Body of pancreas (tissue), 4 donors: ENCODE data around the gene OTULINL. TPM values are rescaled to one million over a fixed set of nuclear protein-coding genes. Genes with fewer than 3 reads are reported as not detected.

ENCODE experiments used
- ATAC-seq: fragments of 150-250 bp; one replicate; pipeline ENCODE4 v1.9.1; 2016
- DNase-seq, 4 donors: peaks; one replicate each; pipeline ENCODE4 v3.0.0-alpha.2; 2019
- H3K27ac ChIP-seq, 4 donors: fragments of 200-600 bp; sonication (generic); 1 replicate in 3 of 4; 2 replicates in 1 of 4; pipeline versions ENCODE4 v1.5.1 to v1.6.1; 2016 to 2019; ENCODE audit warnings: mild to moderate bottlenecking in 1 of 4, mixed read lengths in 1 of 4, moderate library complexity in 1 of 4
- H3K27me3 ChIP-seq, 2 donors: fragments of 200-600 bp; sonication (generic); one replicate each; pipeline ENCODE4 v1.6.0; 2016; ENCODE audit warnings: mild to moderate bottlenecking in 1 of 2
- H3K36me3 ChIP-seq, 2 donors: fragments of 200-600 bp; sonication (generic); replicated peaks in 1 of 2; 2 replicates each; pipeline ENCODE4 v1.5.1; 2016; ENCODE audit warnings: low read depth in 2 of 2; ENCODE audit not compliant: insufficient read depth in 1 of 2
- H3K4me1 ChIP-seq: fragments of 200-600 bp; sonication (generic); one replicate; pipeline ENCODE4 v1.6.0; 2016
- H3K4me3 ChIP-seq, 2 donors: fragments of 200-600 bp; sonication (generic); 1 replicate in 1 of 2; 2 replicates in 1 of 2; pipeline ENCODE4 v1.5.1; 2016 to 2019
- H3K9me3 ChIP-seq, 3 donors: fragments of 200-600 bp; sonication (generic); 1 replicate in 2 of 3; 2 replicates in 1 of 3; pipeline ENCODE4 v1.5.1; 2016
- POLR2A ChIP-seq, 3 donors: fragments of 450-650 bp; IDR thresholded peaks; one replicate each; pipeline ENCODE4 v1.6.1; 2016; ENCODE audit warnings: antibody characterized with exemption in 3 of 3, mild to moderate bottlenecking in 2 of 3
- WGBS, 2 donors: methylation state at CpG; one replicate each; pipeline ENCODE4 v1.1.5; 2017; 5-methylcytosine and 5-hydroxymethylcytosine counted together
- intact Hi-C: fragments of 100-400 bp; cut with DNase I; formaldehyde crosslinking; loops from one replicate; pipeline ENCODE4 v1.15.1; 2023
- total RNA-seq, 2 donors: library from RNA; depleted of rRNA; stranded (reverse); fragments of >200 nt; gene quantifications; one replicate each; pipeline ENCODE4 v1.1.0, GENCODE V29; 2016
- TF ChIP-seq, protein P1 (sequence below), 7 experiments: fragments of 450-650 bp in 4 of 7; fragments of 200-600 bp in 3 of 7; sonication (generic) in 3 of 7; IDR thresholded peaks; one replicate each; pipeline ENCODE4 v1.5.1; 2016 to 2019; ENCODE audit warnings: antibody characterized with exemption in 7 of 7

Gene OTULINL
- total RNA-seq, 2 donors from 2014 or later, result 3.3 to 26.2 TPM

DNA sequence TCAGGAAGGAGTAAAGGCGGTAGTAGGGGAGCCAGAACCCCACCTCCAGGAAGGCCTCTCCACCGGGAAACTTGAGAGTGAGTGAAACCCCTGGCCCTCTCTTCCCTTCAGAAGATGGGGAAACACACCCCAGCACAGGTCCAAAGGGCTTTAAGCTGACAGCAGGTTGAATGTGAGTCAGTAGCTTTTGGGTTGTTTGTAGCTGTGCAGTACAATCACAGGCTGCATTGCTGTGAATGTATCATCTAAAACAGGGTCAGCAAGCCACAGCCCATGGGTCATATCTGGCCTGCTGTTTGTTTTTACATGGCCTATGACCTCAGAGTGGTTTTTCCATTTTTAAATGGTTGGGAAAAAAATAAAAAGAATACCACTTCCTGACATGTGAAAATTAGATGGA, 10.0 kb downstream of the OTULINL start:
- no peaks in the 10 kb centered on the region for H3K27me3 ChIP-seq
- intact Hi-C loops, result no loop called here
- no peaks in the 10 kb centered on the region for H3K36me3 ChIP-seq
- no peak for ATAC-seq
- H3K4me3 ChIP-seq, result no peak overlapping the region
- TF ChIP-seq, protein P1, sequence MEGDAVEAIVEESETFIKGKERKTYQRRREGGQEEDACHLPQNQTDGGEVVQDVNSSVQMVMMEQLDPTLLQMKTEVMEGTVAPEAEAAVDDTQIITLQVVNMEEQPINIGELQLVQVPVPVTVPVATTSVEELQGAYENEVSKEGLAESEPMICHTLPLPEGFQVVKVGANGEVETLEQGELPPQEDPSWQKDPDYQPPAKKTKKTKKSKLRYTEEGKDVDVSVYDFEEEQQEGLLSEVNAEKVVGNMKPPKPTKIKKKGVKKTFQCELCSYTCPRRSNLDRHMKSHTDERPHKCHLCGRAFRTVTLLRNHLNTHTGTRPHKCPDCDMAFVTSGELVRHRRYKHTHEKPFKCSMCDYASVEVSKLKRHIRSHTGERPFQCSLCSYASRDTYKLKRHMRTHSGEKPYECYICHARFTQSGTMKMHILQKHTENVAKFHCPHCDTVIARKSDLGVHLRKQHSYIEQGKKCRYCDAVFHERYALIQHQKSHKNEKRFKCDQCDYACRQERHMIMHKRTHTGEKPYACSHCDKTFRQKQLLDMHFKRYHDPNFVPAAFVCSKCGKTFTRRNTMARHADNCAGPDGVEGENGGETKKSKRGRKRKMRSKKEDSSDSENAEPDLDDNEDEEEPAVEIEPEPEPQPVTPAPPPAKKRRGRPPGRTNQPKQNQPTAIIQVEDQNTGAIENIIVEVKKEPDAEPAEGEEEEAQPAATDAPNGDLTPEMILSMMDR (IDR thresholded peaks at IDR 0.05), result no peak
- TF ChIP-seq POLR2A (IDR thresholded peaks at IDR 0.05), result no peak
- DNase-seq, result no peak
- peaks cover 42% of the 10 kb centered on the region for H3K4me1 ChIP-seq
- 92 to 100% methylated on average over 1 to 2 of the region's 2 CpGs for WGBS, 2 donors
- no peak overlapping the region for H3K27ac ChIP-seq
- no peaks in the 10 kb centered on the region for H3K9me3 ChIP-seq

DNA sequence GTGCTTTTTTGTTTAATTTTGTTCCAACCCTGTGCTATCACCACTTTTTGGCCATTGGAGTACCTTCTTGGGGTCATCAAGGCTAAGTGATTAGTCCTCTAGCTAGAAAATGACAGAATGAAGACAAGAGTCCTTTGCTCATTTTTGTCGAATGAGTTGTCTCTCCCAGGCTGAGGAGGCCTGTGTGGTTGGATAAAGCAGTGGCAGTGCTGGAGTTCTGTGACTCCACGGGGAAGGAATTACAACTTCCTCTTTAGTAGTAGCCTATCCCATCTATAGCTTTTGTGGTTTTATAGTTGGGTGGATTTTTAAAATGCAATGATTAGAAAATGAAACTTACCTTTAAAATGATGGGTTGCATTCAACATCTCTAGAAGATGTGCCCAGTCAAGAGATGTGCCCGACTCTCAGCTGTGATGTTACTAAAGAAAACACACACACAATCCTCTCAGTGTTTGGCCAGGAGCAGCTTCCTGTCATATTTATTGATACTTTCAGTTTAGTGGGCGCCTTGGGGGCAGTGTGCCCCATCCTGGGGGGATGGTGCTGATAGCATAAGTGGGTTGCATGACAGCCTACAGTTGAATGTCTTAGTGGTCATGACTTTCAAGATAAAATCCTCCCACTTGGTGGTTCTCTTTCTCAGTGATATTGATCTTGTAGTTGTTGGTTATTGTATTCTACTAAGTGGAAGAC, 11.9 kb downstream of the OTULINL start:
- Histone ChIP-seq H3K9me3 (no peaks in the 10 kb centered on the region), H3K4me1 (peaks cover 36% of the 10 kb centered on the region), H3K4me3 (no peak overlapping the region), H3K36me3 (no peaks in the 10 kb centered on the region), H3K27me3 (no peaks in the 10 kb centered on the region), H3K27ac (no peak overlapping the region)
- TF ChIP-seq POLR2A (IDR thresholded peaks at IDR 0.05), result no peak
- TF ChIP-seq, protein P1 (IDR thresholded peaks at IDR 0.05), result no peak
- 71 to 90% methylated on average over 4 of the region's 4 CpGs for WGBS, 2 donors
- DNase-seq (no peak), ATAC-seq (no peak)
- intact Hi-C loops, result no loop called here

DNA sequence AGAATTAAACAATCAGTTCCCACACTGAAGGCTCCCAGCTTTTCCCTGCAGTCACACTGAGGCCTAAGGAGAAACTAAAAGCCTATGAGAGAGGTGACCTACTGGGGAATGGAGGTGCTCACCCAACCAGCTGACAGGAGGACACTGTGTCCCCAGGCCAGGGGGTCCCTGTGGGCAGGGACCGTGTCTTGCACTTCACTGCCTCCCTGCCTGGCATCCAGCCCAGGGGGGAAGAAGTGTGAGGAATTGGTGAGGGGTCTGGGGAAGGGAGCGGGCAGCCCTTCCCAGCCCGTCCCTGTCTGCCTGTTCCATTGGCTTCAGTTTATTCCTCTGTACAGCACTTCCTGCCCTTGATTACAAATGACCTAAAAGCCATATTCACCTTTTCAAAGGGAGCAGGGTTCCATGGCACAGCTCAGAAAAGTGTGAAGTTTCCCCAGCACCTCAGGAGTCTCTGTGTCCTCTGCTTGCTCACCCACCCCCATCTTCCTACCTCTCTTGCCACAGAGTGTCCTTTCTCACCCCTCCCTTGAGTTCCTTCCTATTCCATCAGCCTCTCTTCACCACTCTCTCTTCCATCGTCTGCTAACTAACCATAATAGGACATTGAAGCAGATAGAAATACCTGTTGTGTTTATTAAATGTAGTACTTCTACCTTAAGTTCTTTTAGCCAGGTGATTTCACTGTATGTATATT, 12.9 kb downstream of the OTULINL start:
- DNase-seq, result no peak
- intact Hi-C loops, result no loop called here
- no peaks in the 10 kb centered on the region for H3K9me3 ChIP-seq
- H3K27me3 ChIP-seq, result no peaks in the 10 kb centered on the region
- no peak overlapping the region for H3K4me3 ChIP-seq
- TF ChIP-seq, protein P1 (IDR thresholded peaks at IDR 0.05), result no peak
- TF ChIP-seq POLR2A (IDR thresholded peaks at IDR 0.05), result no peak
- peaks cover 26% of the 10 kb centered on the region for H3K4me1 ChIP-seq
- H3K36me3 ChIP-seq, result no peaks in the 10 kb centered on the region
- peak overlapping the region in 1 of 4 donors; percentile 9 for H3K27ac ChIP-seq
- ATAC-seq, result no peak
- 84 to 87% methylated on average over 4 of the region's 4 CpGs for WGBS, 2 donors

DNA sequence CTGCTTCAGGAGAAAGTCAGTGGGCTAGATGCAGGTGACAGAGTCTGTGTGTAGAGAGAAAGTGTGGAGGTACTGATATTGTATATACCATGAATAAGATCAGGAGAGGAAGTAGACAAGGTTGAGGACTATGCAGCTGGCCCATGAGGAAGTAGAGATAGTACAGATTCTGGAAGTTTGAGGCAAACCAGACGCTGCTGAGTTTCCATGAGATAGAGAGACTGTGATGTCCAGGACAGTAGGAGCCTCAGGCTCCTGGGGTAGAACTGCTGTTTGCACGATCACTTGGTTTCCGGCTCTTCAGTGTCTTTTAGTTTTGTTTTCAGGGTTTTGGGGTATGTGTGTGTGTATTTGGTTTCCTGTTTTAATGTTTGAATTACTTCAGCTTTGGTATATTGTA, 13.6 kb downstream of the OTULINL start:
- no peak for ATAC-seq
- H3K4me3 ChIP-seq, result no peak overlapping the region
- peaks cover 19% of the 10 kb centered on the region for H3K4me1 ChIP-seq
- H3K27me3 ChIP-seq, result no peaks in the 10 kb centered on the region
- intact Hi-C loops, result no loop called here
- WGBS, 2 donors, result 74 to 79% methylated on average over 3 of the region's 3 CpGs
- H3K27ac ChIP-seq, result peak overlapping the region in 1 of 4 donors; percentile 9
- no peaks in the 10 kb centered on the region for H3K36me3 ChIP-seq
- DNase-seq, result peak in 1 of 4 donors; percentile 52
- TF ChIP-seq, protein P1 (IDR thresholded peaks at IDR 0.05), result no peak
- no peak for TF ChIP-seq POLR2A (IDR thresholded peaks at IDR 0.05)
- H3K9me3 ChIP-seq, result no peaks in the 10 kb centered on the region
